HepG2 (cell line): ENCODE data around the gene KRTCAP3. TPM values are rescaled to one million over a fixed set of nuclear protein-coding genes. Genes with fewer than 3 reads are reported as not detected.

ENCODE experiments used
- BCL6 ChIP-seq: IDR thresholded peaks from 2 replicates; pipeline ENCODE4 v1.6.1; 2016; ENCODE audit warnings: missing genetic modification reagents, missing compliant biosample characterization
- BHLHE40 ChIP-seq: IDR thresholded peaks from 2 replicates; pipeline ENCODE4 v1.6.1; 2011; ENCODE audit warnings: low read length, improper control_type of control experiment
- CREB1 ChIP-seq, 2 experiments: fragments of 450-650 bp in 1 of 2; IDR thresholded peaks; 2 replicates each; pipeline ENCODE4 v1.6.1; 2016 to 2017; ENCODE audit warnings: control low read depth in 1 of 2, mild to moderate bottlenecking in 1 of 2, missing compliant biosample characterization in 1 of 2, missing genetic modification characterization in 1 of 2
- FOSL1 ChIP-seq: sonication (generic); formaldehyde crosslinking; IDR thresholded peaks from 2 replicates; pipeline ENCODE4 v1.9.0; 2021; ENCODE audit warnings: missing genetic modification reagents, borderline replicate concordance
- FOSL2 ChIP-seq: sonication (generic); formaldehyde crosslinking; IDR thresholded peaks from 2 replicates; pipeline ENCODE4 v1.4.0; 2020; ENCODE audit warnings: missing genetic modification reagents
- HHEX ChIP-seq: IDR thresholded peaks from 2 replicates; pipeline ENCODE4 v1.6.1; 2016; ENCODE audit warnings: control low read depth
- IRF2 ChIP-seq: IDR thresholded peaks from 2 replicates; pipeline ENCODE4 v1.6.1; 2018; ENCODE audit warnings: missing genetic modification reagents, missing compliant biosample characterization
- IRF9 ChIP-seq: sonication (generic); formaldehyde crosslinking; IDR thresholded peaks from 2 replicates; pipeline ENCODE4 v1.8.0; 2022; ENCODE audit warnings: missing genetic modification reagents, mild to moderate bottlenecking, borderline replicate concordance
- MATR3 ChIP-seq: sonication (generic); formaldehyde crosslinking; IDR thresholded peaks from 2 replicates; pipeline ENCODE4 v1.4.0; 2020; ENCODE audit warnings: missing genetic modification reagents
- SAFB2 ChIP-seq: sonication (generic); formaldehyde crosslinking; IDR thresholded peaks from 2 replicates; pipeline ENCODE4 v1.5.1; 2020; ENCODE audit warnings: missing genetic modification reagents, low read depth, mild to moderate bottlenecking, borderline replicate concordance
- SIN3A ChIP-seq: IDR thresholded peaks from 2 replicates; pipeline ENCODE4 v1.6.1; 2011; ENCODE audit warnings: low read depth, mild to moderate bottlenecking, control low read depth, low read length, borderline replicate concordance
- SMC3 ChIP-seq: IDR thresholded peaks from 2 replicates; pipeline ENCODE4 v1.6.1; 2011; ENCODE audit warnings: low read length, improper control_type of control experiment
- TBX2 ChIP-seq: sonication (generic); formaldehyde crosslinking; IDR thresholded peaks from 2 replicates; pipeline ENCODE4 v1.5.0; 2020; ENCODE audit warnings: missing genetic modification reagents, mild to moderate bottlenecking, borderline replicate concordance
- THAP9 ChIP-seq: sonication (generic); formaldehyde crosslinking; IDR thresholded peaks from 2 replicates; pipeline ENCODE4; 2020; ENCODE audit warnings: missing genetic modification reagents, mild to moderate bottlenecking, borderline replicate concordance
- TP53 ChIP-seq: sonication (generic); formaldehyde crosslinking; conservative IDR thresholded peaks from 2 replicates; pipeline ENCODE4 v1.4.0; 2020; ENCODE audit warnings: missing genetic modification reagents
- ZMYM4 ChIP-seq: sonication (generic); formaldehyde crosslinking; IDR thresholded peaks from 2 replicates; pipeline ENCODE4 v1.8.1; 2023; ENCODE audit warnings: mild to moderate bottlenecking, missing genetic modification reagents
- ZNF296 ChIP-seq: sonication (generic); formaldehyde crosslinking; conservative IDR thresholded peaks from 2 replicates; pipeline ENCODE4 v1.5.0; 2020; ENCODE audit warnings: mild to moderate bottlenecking, missing genetic modification reagents
- ZNF414 ChIP-seq: sonication (generic); formaldehyde crosslinking; IDR thresholded peaks from 2 replicates; pipeline ENCODE4 v1.5.0; 2020; ENCODE audit warnings: missing genetic modification reagents
- ZNF441 ChIP-seq: sonication (generic); formaldehyde crosslinking; IDR thresholded peaks from 2 replicates; pipeline ENCODE4 v1.7.0; 2021; ENCODE audit warnings: missing genetic modification reagents, borderline replicate concordance
- ZNF484 ChIP-seq: sonication (generic); formaldehyde crosslinking; IDR thresholded peaks from 2 replicates; pipeline ENCODE4 v1.5.1; 2020; ENCODE audit warnings: mild to moderate bottlenecking, low read depth, missing genetic modification reagents, borderline replicate concordance
- ZNF564 ChIP-seq: sonication (generic); formaldehyde crosslinking; IDR thresholded peaks from 2 replicates; pipeline ENCODE4 v1.8.1; 2023; ENCODE audit warnings: mild to moderate bottlenecking, missing genetic modification reagents
- ZNF672 ChIP-seq: sonication (generic); formaldehyde crosslinking; IDR thresholded peaks from 2 replicates; pipeline ENCODE4 v1.8.1; 2022; ENCODE audit warnings: missing genetic modification reagents
- polyA plus RNA-seq, 8 experiments: library from polyadenylated mRNA; depleted of rRNA in 3 of 8; stranded (reverse) in 7 of 8; unstranded in 1 of 8; fragments of >200 nt; fragmentation: Illumina TruSeq in 4 of 8; extraction: Trizol in 4 of 8; gene quantifications; 2 replicates each; pipeline versions ENCODE4 v1.2.1 to v1.2.3, GENCODE V29; 2011 to 2016; ENCODE audit warnings: low read depth in 4 of 8, missing spikeins in 1 of 8, mixed read lengths in 1 of 8; ENCODE audit not compliant: insufficient read depth in 1 of 8
- total RNA-seq, 5 experiments: library from RNA; depleted of rRNA; stranded (reverse); fragments of >200 nt; fragmentation: Illumina TruSeq; extraction: Trizol; gene quantifications; 2 replicates each; pipeline ENCODE4 v1.2.3, GENCODE V29; 2016; ENCODE audit warnings: low read depth in 1 of 5
- TF ChIP-seq, protein P1 (sequence below): IDR thresholded peaks from 2 replicates; pipeline ENCODE4 v1.6.1; 2016; ENCODE audit warnings: low read depth

The KRTCAP3 gene
- total and polyA plus RNA-seq, 2 of the 13 experiments (the other 11 are each of a cell fraction or from before 2014, with no cell fraction given) = 2.1 to 4.5 TPM

DNA sequence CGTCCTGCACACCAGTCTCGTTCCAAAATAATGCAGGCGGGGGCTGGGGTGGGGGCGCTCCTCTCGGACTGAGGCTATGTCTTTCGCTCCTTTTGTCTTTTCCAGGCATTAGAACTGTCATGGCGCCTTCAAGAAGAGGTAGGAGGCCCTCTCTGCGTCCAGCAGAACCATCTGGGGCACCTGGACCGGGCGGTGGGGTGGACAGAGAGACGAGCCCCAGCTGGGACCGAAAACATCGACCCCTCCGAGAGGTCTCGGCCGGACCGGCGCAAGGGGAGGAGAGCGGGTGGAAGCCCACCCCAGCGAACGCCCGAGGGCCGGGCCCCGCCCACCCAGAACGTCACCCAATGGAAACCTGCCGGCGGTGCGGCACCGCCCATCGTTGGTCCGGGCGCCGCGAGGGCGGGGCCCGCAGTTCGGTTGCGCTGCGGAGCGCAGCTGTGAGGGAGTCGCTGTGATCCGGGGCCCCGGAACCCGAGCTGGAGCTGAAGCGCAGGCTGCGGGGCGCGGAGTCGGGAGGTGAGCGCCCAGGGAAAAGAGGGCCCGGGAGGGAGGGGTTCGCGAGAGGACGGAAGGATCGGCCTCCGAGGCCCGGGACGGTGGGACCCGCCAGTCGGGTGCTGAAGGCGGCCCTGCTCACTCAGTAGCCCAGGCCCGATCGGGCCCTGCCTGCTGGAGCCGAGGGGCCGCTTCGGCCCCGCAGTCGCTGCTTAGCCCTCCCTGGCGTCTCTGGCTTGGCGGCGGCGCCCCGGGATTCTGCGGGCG lies 13.8 kb upstream of the KRTCAP3 start, which contains the start of gene NRBP1 (continued):
- TF ChIP-seq THAP9 = peak; percentile 88
- TF ChIP-seq ZNF414 (CRISPR knock-in tag) = 0 out of 2 replicates have a peak, but pooled peaks have one; percentile 25
- TF ChIP-seq ZNF564 (CRISPR knock-in tag) = peak; percentile 89
- peak; percentile 69; the same call in 1 of the 2 replicates for TF ChIP-seq CREB1 (IDR thresholded peaks at IDR 0.05)
- peak; percentile 76 for TF ChIP-seq CREB1 (CRISPR knock-in tag; IDR thresholded peaks at IDR 0.05)
- no peak for TF ChIP-seq ZNF484 (CRISPR knock-in tag)
- no peak for TF ChIP-seq FOSL1 (CRISPR knock-in tag)
- TF ChIP-seq SIN3A = peak; percentile 91; the same call in 1 of the 2 replicates
- peak; percentile 60; the same call in 1 of the 2 replicates for TF ChIP-seq ZNF296
- no peak; the same call in none of the 2 replicates for TF ChIP-seq ZNF441 (CRISPR knock-in tag)
- peak; percentile 77 for TF ChIP-seq TBX2 (CRISPR knock-in tag)
- no peak for TF ChIP-seq BHLHE40
- peak; percentile 71 for TF ChIP-seq BCL6 (CRISPR knock-in tag)
- peak; percentile 82 for TF ChIP-seq IRF9
- no peak for TF ChIP-seq ZNF672 (CRISPR knock-in tag)
- TF ChIP-seq, protein P1, sequence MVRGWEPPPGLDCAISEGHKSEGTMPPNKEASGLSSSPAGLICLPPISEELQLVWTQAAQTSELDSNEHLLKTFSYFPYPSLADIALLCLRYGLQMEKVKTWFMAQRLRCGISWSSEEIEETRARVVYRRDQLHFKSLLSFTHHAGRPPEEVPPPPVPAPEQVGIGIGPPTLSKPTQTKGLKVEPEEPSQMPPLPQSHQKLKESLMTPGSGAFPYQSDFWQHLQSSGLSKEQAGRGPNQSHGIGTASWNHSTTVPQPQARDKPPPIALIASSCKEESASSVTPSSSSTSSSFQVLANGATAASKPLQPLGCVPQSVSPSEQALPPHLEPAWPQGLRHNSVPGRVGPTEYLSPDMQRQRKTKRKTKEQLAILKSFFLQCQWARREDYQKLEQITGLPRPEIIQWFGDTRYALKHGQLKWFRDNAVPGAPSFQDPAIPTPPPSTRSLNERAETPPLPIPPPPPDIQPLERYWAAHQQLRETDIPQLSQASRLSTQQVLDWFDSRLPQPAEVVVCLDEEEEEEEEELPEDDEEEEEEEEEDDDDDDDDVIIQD (CRISPR knock-in tag) = peak; percentile 45
- TF ChIP-seq ZMYM4 (CRISPR knock-in tag) = peak; percentile 89
- peak; percentile 53 for TF ChIP-seq FOSL2
- TF ChIP-seq TP53 (CRISPR knock-in tag) = peak; percentile 58; the same call in 1 of the 2 replicates
- no peak for TF ChIP-seq HHEX (CRISPR knock-in tag)
- TF ChIP-seq MATR3 (CRISPR knock-in tag) = no peak
- TF ChIP-seq IRF2 (CRISPR knock-in tag) = peak; percentile 57
- peak; percentile 89 for TF ChIP-seq SAFB2 (CRISPR knock-in tag)
- TF ChIP-seq SMC3 = no peak
